WTC11 (cell line): ENCODE results near the gene UFSP2. TPM values are rescaled to one million over a fixed set of nuclear protein-coding genes. Genes with fewer than 3 reads are reported as not detected.

Experiments used
- ATAC-seq: fragments of 200-7000 bp; cut with Tn5 transposase; 2 replicates; pipeline ENCODE4 v1.10.0; 2021; ENCODE audit warnings: mild to moderate bottlenecking, moderate library complexity
- CTCF ChIA-PET: fragments of 300-600 bp; sonication (Branson Sonifier 250); formaldehyde crosslinking; loops from one replicate; lab custom pipeline; 2021; ENCODE audit warnings: antibody characterized with exemption; lab: Charles Lee
- POLR2A ChIA-PET: fragments of 350-600 bp; sonication (Branson Sonifier 250); formaldehyde crosslinking; loops from one replicate; lab custom pipeline; 2021; ENCODE audit warnings: antibody characterized with exemption; lab: Charles Lee
- DNase-seq: peaks from one replicate; pipeline ENCODE4 v3.0.0; 2021; ENCODE audit warnings: low spot score
- H3K27ac Mint-ChIP-seq: 2 replicates; pipeline ENCODE4 v1.8.0; 2021; ENCODE audit warnings: mixed read lengths
- H3K27me3 Mint-ChIP-seq: 2 replicates; pipeline ENCODE4 v1.8.0; 2021; ENCODE audit warnings: low read depth, mild to moderate bottlenecking, moderate library complexity, mixed read lengths
- H3K36me3 Mint-ChIP-seq: 2 replicates; pipeline ENCODE4 v1.8.0; 2021; ENCODE audit warnings: mixed read lengths
- H3K4me1 Mint-ChIP-seq: 2 replicates; pipeline ENCODE4 v1.8.0; 2022; ENCODE audit warnings: mixed read lengths
- H3K4me3 Mint-ChIP-seq: 2 replicates; pipeline ENCODE4 v1.8.0; 2021; ENCODE audit warnings: mild to moderate bottlenecking, moderate library complexity, mixed read lengths
- H3K9me3 Mint-ChIP-seq: 2 replicates; pipeline ENCODE4 v1.8.0; 2021; ENCODE audit warnings: mixed read lengths
- ATF1 ChIP-seq: sonication (generic); formaldehyde crosslinking; IDR thresholded peaks from 2 replicates; pipeline ENCODE4 v1.8.1; 2023; ENCODE audit warnings: mild to moderate bottlenecking, moderate library complexity, missing genetic modification reagents
- CREB1 ChIP-seq: sonication (generic); formaldehyde crosslinking; IDR thresholded peaks from 2 replicates; pipeline ENCODE4 v1.8.0; 2023; ENCODE audit warnings: mild to moderate bottlenecking, missing genetic modification reagents
- CTCF ChIP-seq: fragments of 200-600 bp; IDR thresholded peaks from 2 replicates; pipeline ENCODE4 v1.8.0; 2022; ENCODE audit warnings: antibody characterized with exemption
- E2F5 ChIP-seq: sonication (generic); formaldehyde crosslinking; IDR thresholded peaks from 2 replicates; pipeline ENCODE4 v1.8.1; 2022; ENCODE audit warnings: mild to moderate bottlenecking, moderate library complexity, missing genetic modification reagents
- ERG ChIP-seq: fragments of 250-450 bp; sonication (Bioruptor Pico); IDR thresholded peaks from 2 replicates; pipeline ENCODE4 v1.8.0; 2021; ENCODE audit warnings: mild to moderate bottlenecking
- ESRRA ChIP-seq: sonication (generic); formaldehyde crosslinking; IDR thresholded peaks from 2 replicates; pipeline ENCODE4 v1.8.1; 2022; ENCODE audit warnings: mild to moderate bottlenecking, missing genetic modification reagents, borderline replicate concordance
- ETV6 ChIP-seq: sonication (generic); formaldehyde crosslinking; IDR thresholded peaks from 2 replicates; pipeline ENCODE4 v1.8.1; 2022; ENCODE audit warnings: mild to moderate bottlenecking, missing genetic modification reagents
- FOXJ3 ChIP-seq: sonication (generic); formaldehyde crosslinking; IDR thresholded peaks from 2 replicates; pipeline ENCODE4 v1.9.0; 2021; ENCODE audit warnings: missing genetic modification reagents, mild to moderate bottlenecking, borderline replicate concordance
- FOXK1 ChIP-seq: sonication (generic); formaldehyde crosslinking; IDR thresholded peaks from 2 replicates; pipeline ENCODE4 v1.8.0; 2022; ENCODE audit warnings: mild to moderate bottlenecking, moderate library complexity, missing genetic modification reagents
- GABPB1 ChIP-seq: sonication (generic); formaldehyde crosslinking; IDR thresholded peaks from 2 replicates; pipeline ENCODE4 v1.8.1; 2023; ENCODE audit warnings: mild to moderate bottlenecking, missing genetic modification reagents
- HMGA2 ChIP-seq: fragments of 250-450 bp; sonication (Bioruptor Pico); IDR thresholded peaks from 2 replicates; pipeline ENCODE4 v1.4.0; 2021; ENCODE audit warnings: mild to moderate bottlenecking, moderate library complexity
- IRF1 ChIP-seq: sonication (generic); formaldehyde crosslinking; IDR thresholded peaks from 2 replicates; pipeline ENCODE4 v1.8.0; 2023; ENCODE audit warnings: missing genetic modification reagents
- NFYB ChIP-seq: sonication (generic); formaldehyde crosslinking; conservative IDR thresholded peaks from 2 replicates; pipeline ENCODE4 v1.8.0; 2022; ENCODE audit warnings: low read depth, missing genetic modification reagents
- PRRX2 ChIP-seq: fragments of 250-450 bp; sonication (Bioruptor Pico); IDR thresholded peaks from 2 replicates; pipeline ENCODE4 v1.8.0; 2021; ENCODE audit warnings: mild to moderate bottlenecking
- SP1 ChIP-seq: sonication (generic); formaldehyde crosslinking; conservative IDR thresholded peaks from 2 replicates; pipeline ENCODE4 v1.8.1; 2022; ENCODE audit warnings: missing genetic modification reagents
- TCF7 ChIP-seq: sonication (generic); formaldehyde crosslinking; IDR thresholded peaks from 2 replicates; pipeline ENCODE4 v1.8.0; 2022; ENCODE audit warnings: mild to moderate bottlenecking, low read depth, missing genetic modification reagents, moderate library complexity
- TP53 ChIP-seq: sonication (generic); formaldehyde crosslinking; IDR thresholded peaks from 2 replicates; pipeline ENCODE4 v1.8.1; 2023; ENCODE audit warnings: mild to moderate bottlenecking, missing genetic modification reagents
- USF1 ChIP-seq: sonication (generic); formaldehyde crosslinking; IDR thresholded peaks from 2 replicates; pipeline ENCODE4 v1.8.0; 2022; ENCODE audit warnings: mild to moderate bottlenecking, missing genetic modification reagents
- ZBTB21 ChIP-seq: sonication (generic); formaldehyde crosslinking; IDR thresholded peaks from 2 replicates; pipeline ENCODE4 v1.8.1; 2023; ENCODE audit warnings: mild to moderate bottlenecking, missing genetic modification reagents, borderline replicate concordance
- ZMAT4 ChIP-seq: fragments of 250-450 bp; sonication (Bioruptor Pico); IDR thresholded peaks from 2 replicates; pipeline ENCODE4 v1.9.0; 2021; ENCODE audit warnings: mild to moderate bottlenecking
- ZNF138 ChIP-seq: sonication (generic); formaldehyde crosslinking; conservative IDR thresholded peaks from 2 replicates; pipeline ENCODE4 v1.8.1; 2022; ENCODE audit warnings: mild to moderate bottlenecking, moderate library complexity, missing genetic modification reagents
- ZNF416 ChIP-seq: fragments of 250-450 bp; sonication (Bioruptor Pico); IDR thresholded peaks from 2 replicates; pipeline ENCODE4 v1.9.0; 2021; ENCODE audit warnings: mild to moderate bottlenecking, inconsistent platforms
- ZNF671 ChIP-seq: fragments of 250-450 bp; sonication (Bioruptor Pico); IDR thresholded peaks from 2 replicates; pipeline ENCODE4 v1.8.0; 2021; ENCODE audit warnings: mild to moderate bottlenecking
- total RNA-seq: library from RNA; stranded (reverse); gene quantifications from 3 replicates; pipeline ENCODE4 v1.2.3, GENCODE V29; 2021
- TF ChIP-seq, protein P1 (sequence below): sonication (generic); formaldehyde crosslinking; IDR thresholded peaks from 2 replicates; pipeline ENCODE4 v1.8.1; 2022; ENCODE audit warnings: low read depth, missing genetic modification reagents, borderline replicate concordance
- TF ChIP-seq, protein P2 (sequence below): sonication (generic); formaldehyde crosslinking; IDR thresholded peaks from 2 replicates; pipeline ENCODE4 v1.8.1; 2023; ENCODE audit warnings: mild to moderate bottlenecking, missing genetic modification reagents, moderate library complexity

The UFSP2 gene
- total RNA-seq, 1 experiment from 2014 or later = 30.8 TPM

DNA sequence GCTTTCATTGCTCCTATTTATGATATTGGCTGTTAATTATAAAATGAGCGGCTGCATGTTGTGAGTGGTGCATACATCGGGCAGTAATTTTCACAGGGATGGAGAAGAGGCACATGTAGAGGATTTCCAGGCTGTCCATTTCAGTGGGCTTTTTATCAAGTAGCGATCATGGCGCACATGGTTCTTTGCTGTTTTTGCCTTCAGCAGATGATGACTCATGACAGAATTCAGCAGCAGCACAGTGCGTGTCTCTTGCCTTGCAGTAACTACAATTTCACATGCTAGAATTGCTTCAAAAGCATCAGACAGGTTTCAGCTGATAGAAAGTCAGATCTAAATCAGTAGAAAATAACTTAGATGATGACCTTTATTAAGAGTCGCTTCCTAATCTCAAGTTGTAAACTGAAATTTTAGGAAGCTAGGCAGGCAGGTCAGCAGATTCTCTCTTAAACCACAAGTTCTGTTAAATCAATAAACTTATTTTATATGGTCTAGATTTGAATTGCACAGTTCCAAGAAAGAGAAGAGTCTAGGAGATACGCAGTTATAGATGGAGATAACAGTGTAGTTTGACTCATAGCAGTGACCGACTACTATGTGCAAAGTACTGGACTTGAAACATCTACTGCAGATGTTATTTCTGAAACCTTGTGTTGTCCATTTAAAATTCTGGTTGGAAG is 65.9 kb downstream of the UFSP2 start:
- Mint-ChIP-seq H3K4me1 (peaks cover 10% of the 10 kb centered on the region), H3K27me3 (no peaks in the 10 kb centered on the region), H3K36me3 (peaks cover 7% of the 10 kb centered on the region; the same call in 1 of the 2 replicates)
- ATAC-seq = no peak
- POLR2A ChIA-PET = no interaction called here
- no peak for TF ChIP-seq TCF7
- no peak for TF ChIP-seq NFYB (CRISPR knock-in tag)
- no peak for TF ChIP-seq ESRRA (CRISPR knock-in tag)
- TF ChIP-seq ZNF138 (CRISPR knock-in tag) = no peak
- TF ChIP-seq FOXJ3 (CRISPR knock-in tag) = no peak
- TF ChIP-seq CREB1 (CRISPR knock-in tag) = no peak
- no peak for TF ChIP-seq SP1 (CRISPR knock-in tag)
- no peak for TF ChIP-seq TP53
- TF ChIP-seq, protein P1, sequence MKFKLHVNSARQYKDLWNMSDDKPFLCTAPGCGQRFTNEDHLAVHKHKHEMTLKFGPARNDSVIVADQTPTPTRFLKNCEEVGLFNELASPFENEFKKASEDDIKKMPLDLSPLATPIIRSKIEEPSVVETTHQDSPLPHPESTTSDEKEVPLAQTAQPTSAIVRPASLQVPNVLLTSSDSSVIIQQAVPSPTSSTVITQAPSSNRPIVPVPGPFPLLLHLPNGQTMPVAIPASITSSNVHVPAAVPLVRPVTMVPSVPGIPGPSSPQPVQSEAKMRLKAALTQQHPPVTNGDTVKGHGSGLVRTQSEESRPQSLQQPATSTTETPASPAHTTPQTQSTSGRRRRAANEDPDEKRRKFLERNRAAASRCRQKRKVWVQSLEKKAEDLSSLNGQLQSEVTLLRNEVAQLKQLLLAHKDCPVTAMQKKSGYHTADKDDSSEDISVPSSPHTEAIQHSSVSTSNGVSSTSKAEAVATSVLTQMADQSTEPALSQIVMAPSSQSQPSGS = no peak
- no peak for TF ChIP-seq ETV6 (CRISPR knock-in tag)
- TF ChIP-seq, all 79 proteins: peak for 0
- H3K27ac Mint-ChIP-seq = no peak overlapping the region
- no peaks in the 10 kb centered on the region for H3K9me3 Mint-ChIP-seq
- DNase-seq = no peak
- no peak overlapping the region for H3K4me3 Mint-ChIP-seq
- CTCF ChIA-PET = no interaction called here

DNA sequence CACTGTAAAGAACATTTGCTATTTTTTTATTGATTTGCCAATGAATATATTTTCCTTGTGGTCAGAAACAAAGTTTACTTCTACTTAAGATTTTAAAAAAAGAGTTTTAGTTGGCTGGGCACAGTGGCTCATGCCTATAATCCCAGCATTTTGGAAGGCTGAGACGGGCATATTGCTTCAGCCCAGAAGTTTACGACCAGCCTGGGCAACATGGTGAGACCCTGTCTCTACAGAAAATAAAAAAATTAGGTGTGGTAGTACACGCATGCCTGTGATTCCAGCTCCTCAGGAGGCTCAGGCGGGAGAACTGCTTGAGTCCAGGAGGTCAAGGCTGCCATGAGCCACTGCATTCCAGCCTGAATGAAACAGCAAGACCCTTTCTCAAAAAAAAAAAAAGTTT is 66.8 kb downstream of the UFSP2 start:
- Mint-ChIP-seq H3K9me3 (no peaks in the 10 kb centered on the region), H3K4me3 (no peak overlapping the region), H3K4me1 (peaks cover 10% of the 10 kb centered on the region), H3K27me3 (no peaks in the 10 kb centered on the region), H3K36me3 (peaks cover 7% of the 10 kb centered on the region; the same call in 1 of the 2 replicates), H3K27ac (no peak overlapping the region)
- DNase-seq = no peak
- no peak for ATAC-seq
- ChIA-PET CTCF (no interaction called here), POLR2A (interaction anchor here (0.7 kb wide), 2 partner anchors 75 to 1247 kb away, joined by 3 read pairs; no protein-coding TSS in a partner anchor)
- TF ChIP-seq SP1 (CRISPR knock-in tag) = no peak
- no peak for TF ChIP-seq ETV6 (CRISPR knock-in tag)
- no peak for TF ChIP-seq ERG (CRISPR knock-in tag)
- TF ChIP-seq USF1 = no peak
- no peak for TF ChIP-seq ZMAT4
- TF ChIP-seq GABPB1 (CRISPR knock-in tag) = no peak

- H3K4me1 Mint-ChIP-seq = peaks cover 10% of the 10 kb centered on the region
- CTCF ChIA-PET = no interaction called here
- POLR2A ChIA-PET = interaction anchor here (0.7 kb wide), 2 partner anchors 75 to 1247 kb away, joined by 3 read pairs; no protein-coding TSS in a partner anchor
- ATAC-seq (no peak), DNase-seq (no peak)
- H3K27me3 Mint-ChIP-seq = no peaks in the 10 kb centered on the region
- no peak overlapping the region for H3K27ac Mint-ChIP-seq
- peaks cover 7% of the 10 kb centered on the region; the same call in 1 of the 2 replicates for H3K36me3 Mint-ChIP-seq
- no peak overlapping the region for H3K4me3 Mint-ChIP-seq
- H3K9me3 Mint-ChIP-seq = no peaks in the 10 kb centered on the region
- TF ChIP-seq CREB1 (CRISPR knock-in tag) (no peak), PRRX2 (CRISPR knock-in tag) (no peak), ZNF416 (no peak), FOXK1 (CRISPR knock-in tag) (no peak), TP53 (no peak), CTCF (no peak), FOXJ3 (CRISPR knock-in tag) (no peak), E2F5 (CRISPR knock-in tag) (no peak), ZNF671 (CRISPR knock-in tag) (no peak), ATF1 (CRISPR knock-in tag) (no peak), ZBTB21 (CRISPR knock-in tag) (no peak), IRF1 (no peak), HMGA2 (CRISPR knock-in tag) (no peak)
- TF ChIP-seq, protein P2, sequence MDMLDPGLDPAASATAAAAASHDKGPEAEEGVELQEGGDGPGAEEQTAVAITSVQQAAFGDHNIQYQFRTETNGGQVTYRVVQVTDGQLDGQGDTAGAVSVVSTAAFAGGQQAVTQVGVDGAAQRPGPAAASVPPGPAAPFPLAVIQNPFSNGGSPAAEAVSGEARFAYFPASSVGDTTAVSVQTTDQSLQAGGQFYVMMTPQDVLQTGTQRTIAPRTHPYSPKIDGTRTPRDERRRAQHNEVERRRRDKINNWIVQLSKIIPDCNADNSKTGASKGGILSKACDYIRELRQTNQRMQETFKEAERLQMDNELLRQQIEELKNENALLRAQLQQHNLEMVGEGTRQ (CRISPR knock-in tag) = no peak
Observed at GRCh38 chr4:185358514-185358913, 67.2 kb downstream of the UFSP2 start.
